Measurements from ENCODE around the gene RIPOR1.

DNA sequence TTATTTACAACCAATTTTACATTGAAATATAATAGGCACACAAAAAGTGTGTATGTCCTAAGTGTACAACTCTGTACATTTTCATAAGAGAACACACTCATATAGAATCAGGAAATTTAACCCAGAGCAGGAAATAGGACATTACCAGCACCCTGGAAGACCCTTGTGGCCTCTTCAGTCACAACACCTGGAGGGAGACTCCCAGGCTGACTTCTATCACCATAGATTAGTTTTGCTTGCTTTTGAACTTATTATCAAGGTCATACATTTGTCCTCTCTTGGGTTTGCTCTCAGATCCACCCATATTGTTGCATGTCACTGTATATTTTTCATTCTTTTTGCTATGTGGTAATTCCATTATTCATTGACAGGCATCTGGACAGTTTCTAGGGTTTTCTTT lies 5.8 kb downstream of the RIPOR1 start:
- TF ChIP-seq, protein P1, sequence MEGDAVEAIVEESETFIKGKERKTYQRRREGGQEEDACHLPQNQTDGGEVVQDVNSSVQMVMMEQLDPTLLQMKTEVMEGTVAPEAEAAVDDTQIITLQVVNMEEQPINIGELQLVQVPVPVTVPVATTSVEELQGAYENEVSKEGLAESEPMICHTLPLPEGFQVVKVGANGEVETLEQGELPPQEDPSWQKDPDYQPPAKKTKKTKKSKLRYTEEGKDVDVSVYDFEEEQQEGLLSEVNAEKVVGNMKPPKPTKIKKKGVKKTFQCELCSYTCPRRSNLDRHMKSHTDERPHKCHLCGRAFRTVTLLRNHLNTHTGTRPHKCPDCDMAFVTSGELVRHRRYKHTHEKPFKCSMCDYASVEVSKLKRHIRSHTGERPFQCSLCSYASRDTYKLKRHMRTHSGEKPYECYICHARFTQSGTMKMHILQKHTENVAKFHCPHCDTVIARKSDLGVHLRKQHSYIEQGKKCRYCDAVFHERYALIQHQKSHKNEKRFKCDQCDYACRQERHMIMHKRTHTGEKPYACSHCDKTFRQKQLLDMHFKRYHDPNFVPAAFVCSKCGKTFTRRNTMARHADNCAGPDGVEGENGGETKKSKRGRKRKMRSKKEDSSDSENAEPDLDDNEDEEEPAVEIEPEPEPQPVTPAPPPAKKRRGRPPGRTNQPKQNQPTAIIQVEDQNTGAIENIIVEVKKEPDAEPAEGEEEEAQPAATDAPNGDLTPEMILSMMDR (conservative IDR thresholded peaks at IDR 0.05; ENCODE audit: low read depth, low read length), result no peak
- no peak for TF ChIP-seq EZH2phosphoT487 (IDR thresholded peaks at IDR 0.05; ENCODE audit: borderline replicate concordance, low read length)

Data from PC-3 (cell line).